ENCODE measurements around the gene RGS8.

RGS8 gene

DNA sequence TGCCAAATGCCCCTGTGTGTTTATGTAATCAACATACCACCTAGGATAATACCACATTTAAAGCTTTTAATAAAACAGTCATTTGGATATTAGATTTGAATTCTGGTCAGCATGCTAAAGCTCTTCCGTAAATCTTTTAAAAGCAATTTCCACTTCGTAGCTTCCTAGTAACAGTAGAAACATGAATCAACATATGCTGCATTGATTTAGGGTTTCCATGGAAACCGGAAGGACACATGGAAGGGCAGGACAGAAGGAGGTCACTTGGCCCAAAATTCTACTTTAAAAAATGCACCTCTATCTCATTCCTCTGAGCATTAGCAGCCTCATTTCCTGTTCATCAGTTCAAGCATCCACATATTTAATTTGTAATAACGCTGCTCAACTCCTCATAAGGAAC, 8.1 kb downstream of the RGS8 start:
- no peak for DNase-seq (ENCODE audit: low spot score)
- TF ChIP-seq, protein P1, sequence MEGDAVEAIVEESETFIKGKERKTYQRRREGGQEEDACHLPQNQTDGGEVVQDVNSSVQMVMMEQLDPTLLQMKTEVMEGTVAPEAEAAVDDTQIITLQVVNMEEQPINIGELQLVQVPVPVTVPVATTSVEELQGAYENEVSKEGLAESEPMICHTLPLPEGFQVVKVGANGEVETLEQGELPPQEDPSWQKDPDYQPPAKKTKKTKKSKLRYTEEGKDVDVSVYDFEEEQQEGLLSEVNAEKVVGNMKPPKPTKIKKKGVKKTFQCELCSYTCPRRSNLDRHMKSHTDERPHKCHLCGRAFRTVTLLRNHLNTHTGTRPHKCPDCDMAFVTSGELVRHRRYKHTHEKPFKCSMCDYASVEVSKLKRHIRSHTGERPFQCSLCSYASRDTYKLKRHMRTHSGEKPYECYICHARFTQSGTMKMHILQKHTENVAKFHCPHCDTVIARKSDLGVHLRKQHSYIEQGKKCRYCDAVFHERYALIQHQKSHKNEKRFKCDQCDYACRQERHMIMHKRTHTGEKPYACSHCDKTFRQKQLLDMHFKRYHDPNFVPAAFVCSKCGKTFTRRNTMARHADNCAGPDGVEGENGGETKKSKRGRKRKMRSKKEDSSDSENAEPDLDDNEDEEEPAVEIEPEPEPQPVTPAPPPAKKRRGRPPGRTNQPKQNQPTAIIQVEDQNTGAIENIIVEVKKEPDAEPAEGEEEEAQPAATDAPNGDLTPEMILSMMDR (IDR thresholded peaks at IDR 0.05; ENCODE audit: borderline replicate concordance, control extremely low read depth, extremely low read depth, insufficient read depth, missing control alignments) = no peak
- in situ Hi-C loops (cut with MboI; ENCODE audit: low sequenced_read_pairs, unreplicated experiment) = no loop called here

DNA sequence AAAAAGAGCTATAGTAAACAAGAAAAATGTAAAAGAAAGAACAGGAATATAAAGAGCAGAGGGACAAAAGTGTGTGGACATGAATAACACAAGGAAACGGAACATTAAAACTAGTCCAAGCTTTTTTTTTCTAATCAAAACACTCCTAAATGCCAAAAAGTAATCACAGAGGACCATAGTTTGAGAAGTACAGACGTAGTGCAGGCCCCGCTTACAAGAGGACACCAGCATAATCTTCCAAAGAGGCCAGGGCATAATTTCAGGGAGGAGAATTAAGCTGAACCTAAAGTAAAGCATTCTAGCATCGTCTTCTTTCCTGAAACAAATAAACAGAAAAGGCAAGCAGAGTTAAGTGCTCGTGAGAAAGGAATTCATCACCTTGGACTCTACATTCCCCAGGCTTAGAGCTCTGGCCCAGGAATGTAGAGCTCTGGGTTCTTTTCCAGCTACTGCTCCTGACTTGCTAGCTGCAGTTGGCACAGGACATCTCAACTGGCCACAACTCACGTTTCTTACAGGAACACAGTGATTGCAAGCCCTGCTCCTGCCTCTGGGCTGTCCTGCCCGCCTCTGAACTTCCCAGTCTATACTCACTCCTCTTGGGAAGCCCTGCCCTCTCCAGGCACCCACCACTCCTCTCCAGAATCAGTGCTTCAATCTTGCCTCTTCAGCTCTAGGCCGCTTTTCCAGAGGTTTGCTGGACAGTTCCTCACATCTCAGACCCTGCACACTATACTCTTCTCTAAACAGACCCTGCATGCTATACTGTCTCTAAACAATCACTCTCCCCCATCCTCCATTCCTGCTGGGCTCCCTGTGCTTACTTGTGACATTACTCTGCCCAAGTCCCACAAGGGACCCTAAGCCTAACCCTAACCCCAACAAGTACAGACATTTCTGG, 9.8 kb downstream of the RGS8 start:
- in situ Hi-C loops (cut with MboI; ENCODE audit: low sequenced_read_pairs, unreplicated experiment) = no loop called here
- TF ChIP-seq, protein P1 (IDR thresholded peaks at IDR 0.05; ENCODE audit: borderline replicate concordance, control extremely low read depth, extremely low read depth, insufficient read depth, missing control alignments) = no peak
- no peak for DNase-seq (ENCODE audit: low spot score)

DNA sequence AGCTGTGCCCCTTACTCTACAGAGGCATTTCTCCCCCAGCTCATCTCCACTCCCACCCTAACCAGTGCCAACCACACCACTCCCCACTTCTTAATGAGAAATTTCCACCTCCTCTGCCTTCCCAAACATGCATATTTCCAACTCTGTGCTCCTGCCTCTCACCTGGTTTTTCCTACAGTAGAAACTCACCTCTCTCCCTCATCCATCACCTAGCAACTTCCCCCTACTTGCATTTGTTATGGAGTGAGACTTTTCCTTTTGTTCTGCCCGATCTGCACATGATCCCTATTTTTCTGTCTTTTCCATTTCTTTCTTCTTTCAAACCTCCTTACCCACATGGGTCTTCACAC, 11.9 kb downstream of the RGS8 start:
- DNase-seq (ENCODE audit: low spot score) = no peak
- in situ Hi-C loops (cut with MboI; ENCODE audit: low sequenced_read_pairs, unreplicated experiment) = no loop called here
- TF ChIP-seq, protein P1 (IDR thresholded peaks at IDR 0.05; ENCODE audit: borderline replicate concordance, control extremely low read depth, extremely low read depth, insufficient read depth, missing control alignments) = no peak

DNA sequence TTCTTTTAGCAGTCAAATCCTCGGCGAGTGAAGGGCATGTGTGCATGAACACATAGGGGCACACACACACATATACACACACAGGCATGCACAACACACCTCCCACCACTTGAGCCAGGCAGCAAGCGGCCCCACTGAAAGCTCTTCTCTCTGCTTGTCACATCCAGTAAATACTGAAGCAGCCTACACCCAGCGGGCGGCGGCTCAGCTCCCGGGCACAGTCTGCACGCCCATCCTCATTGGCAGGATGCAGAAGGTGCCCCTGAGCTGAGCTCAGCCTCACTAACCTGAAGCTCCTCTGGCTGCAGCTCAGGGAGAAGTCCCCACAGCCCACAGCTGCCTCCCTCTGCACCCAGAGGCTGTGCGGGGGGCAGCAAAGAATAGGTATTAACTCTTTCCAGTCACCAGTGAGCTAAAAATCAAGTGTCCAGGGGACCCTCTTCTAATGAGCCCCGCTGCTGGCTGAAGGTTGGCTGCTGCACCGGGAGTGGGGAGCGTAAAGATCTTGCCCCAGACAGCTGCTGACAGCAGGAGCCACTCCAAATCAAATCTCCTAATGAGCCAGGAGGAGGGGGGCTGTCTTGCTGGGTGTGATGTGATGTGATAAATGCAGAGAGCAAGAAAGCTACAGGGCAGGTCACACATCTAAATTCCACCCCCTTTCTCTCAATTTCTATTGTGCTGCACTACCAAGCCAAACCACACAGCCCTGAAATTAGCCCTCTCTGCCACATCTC, 12.5 kb downstream of the RGS8 start:
- DNase-seq (ENCODE audit: low spot score) = no peak
- in situ Hi-C loops (cut with MboI; ENCODE audit: low sequenced_read_pairs, unreplicated experiment) = no loop called here
- TF ChIP-seq, protein P1 (IDR thresholded peaks at IDR 0.05; ENCODE audit: borderline replicate concordance, control extremely low read depth, extremely low read depth, insufficient read depth, missing control alignments) = no peak

- in situ Hi-C loops (cut with MboI; ENCODE audit: low sequenced_read_pairs, unreplicated experiment) = no loop called here
- TF ChIP-seq, protein P1 (IDR thresholded peaks at IDR 0.05; ENCODE audit: borderline replicate concordance, control extremely low read depth, extremely low read depth, insufficient read depth, missing control alignments) = no peak
- DNase-seq (ENCODE audit: low spot score) = no peak
Observed at GRCh38 chr1:182670032-182670749, 14.2 kb downstream of the RGS8 start.

DNA sequence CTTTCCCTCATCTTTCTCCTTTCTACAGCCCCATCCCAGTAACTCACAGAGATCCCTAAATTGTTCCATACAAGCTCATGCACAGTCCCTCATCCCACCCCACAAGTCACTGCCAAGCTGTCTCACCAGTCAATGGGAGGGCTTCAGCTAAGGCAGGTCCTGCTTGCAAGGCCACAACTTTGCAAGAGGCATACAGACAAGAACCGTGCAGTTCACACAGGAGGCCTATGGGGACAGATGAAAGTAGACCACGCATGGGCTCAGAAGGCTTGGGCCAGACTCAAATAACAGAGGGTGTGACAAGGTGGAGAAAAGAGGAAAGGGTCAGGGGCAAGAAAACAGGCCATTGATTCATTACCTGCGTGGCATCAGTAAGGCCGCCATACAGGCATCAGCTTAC, 15.1 kb downstream of the RGS8 start:
- DNase-seq (ENCODE audit: low spot score) = no peak
- TF ChIP-seq, protein P1 (IDR thresholded peaks at IDR 0.05; ENCODE audit: borderline replicate concordance, control extremely low read depth, extremely low read depth, insufficient read depth, missing control alignments) = no peak
- in situ Hi-C loops (cut with MboI; ENCODE audit: low sequenced_read_pairs, unreplicated experiment) = no loop called here

Measured in GM13976 (cell line).